Activated T-cell treated with anti-CD3 and anti-CD28 coated beads, Interleukin-2, amount 50 U/mL, for 72 hours (primary cell): ENCODE measurements around the gene AP2A1. TPM values are rescaled to one million over a fixed set of nuclear protein-coding genes. Genes with fewer than 3 reads are reported as not detected.

Experiments used
- ATAC-seq, 2 donors: fragments of 150-1000 bp; cut with Tn5 transposase; replicated peaks in 1 of 2; 2 replicates each; pipeline ENCODE4 v1.10.0; 2021; ENCODE audit warnings: moderate library complexity in 2 of 2, mild to moderate bottlenecking in 1 of 2
- DNase-seq, 2 donors: peaks; one replicate each; pipeline ENCODE4 v3.0.0; 2021 to 2022; ENCODE audit warnings: mixed read lengths in 1 of 2
- H3K27ac Mint-ChIP-seq: one replicate; pipeline ENCODE4 v1.8.0; 2022; ENCODE audit warnings: mild to moderate bottlenecking, moderate library complexity, mixed read lengths
- H3K27me3 Mint-ChIP-seq: one replicate; pipeline ENCODE4 v1.8.0; 2022; ENCODE audit warnings: low read depth, mixed read lengths
- H3K36me3 Mint-ChIP-seq, 2 donors: one replicate each; pipeline ENCODE4 v1.8.0; 2022; ENCODE audit warnings: mixed read lengths in 2 of 2, mild to moderate bottlenecking in 1 of 2; ENCODE audit not compliant: insufficient read depth in 2 of 2
- H3K4me1 Mint-ChIP-seq: one replicate; pipeline ENCODE4 v1.8.0; 2022; ENCODE audit warnings: low read depth, mixed read lengths
- H3K4me3 Mint-ChIP-seq, 2 donors: one replicate each; pipeline ENCODE4 v1.8.0; 2022; ENCODE audit warnings: mild to moderate bottlenecking in 2 of 2, mixed read lengths in 2 of 2, moderate library complexity in 2 of 2
- H3K9me3 Mint-ChIP-seq, 2 donors: one replicate each; pipeline ENCODE4 v1.8.0; 2022; ENCODE audit warnings: mixed read lengths in 2 of 2
- total RNA-seq, 2 donors: library from RNA; stranded (reverse); gene quantifications; one replicate each; pipeline ENCODE4 v1.2.3, GENCODE V29; 2022

The AP2A1 gene
- total RNA-seq, 2 donors from 2014 or later, result 74.5 to 75.8 TPM

GRCh38 chr19:49830766-49831165 lies 64.0 kb downstream of the AP2A1 start:
- H3K27me3 Mint-ChIP-seq, result no peaks in the 10 kb centered on the region
- H3K4me3 Mint-ChIP-seq, result no peak overlapping the region
- peaks cover 0 to 2% of the 10 kb centered on the region in 2 donors for H3K36me3 Mint-ChIP-seq
- no peak for DNase-seq
- no peak overlapping the region for H3K27ac Mint-ChIP-seq
- no peak for ATAC-seq
- no peaks in the 10 kb centered on the region for H3K4me1 Mint-ChIP-seq
- no peaks in the 10 kb centered on the region for H3K9me3 Mint-ChIP-seq

- peaks cover 0 to 2% of the 10 kb centered on the region in 2 donors for H3K36me3 Mint-ChIP-seq
These were observed 64.8 kb downstream of the AP2A1 start for GRCh38 chr19:49831592-49831991.

GRCh38 chr19:49832556-49832955 lies 65.8 kb downstream of the AP2A1 start:
- Mint-ChIP-seq H3K9me3 (no peaks in the 10 kb centered on the region), H3K27me3 (no peaks in the 10 kb centered on the region), H3K4me3 (no peak overlapping the region), H3K4me1 (no peaks in the 10 kb centered on the region), H3K36me3 (peaks cover 0 to 2% of the 10 kb centered on the region in 2 donors), H3K27ac (no peak overlapping the region)
- no peak for DNase-seq
- ATAC-seq, result no peak

More at GRCh38 chr19:49831592-49831991, 64.8 kb downstream of the AP2A1 start:
- Mint-ChIP-seq H3K9me3 (no peaks in the 10 kb centered on the region), H3K27ac (no peak overlapping the region), H3K27me3 (no peaks in the 10 kb centered on the region), H3K4me3 (no peak overlapping the region), H3K4me1 (no peaks in the 10 kb centered on the region)
- ATAC-seq (no peak), DNase-seq (no peak)

GRCh38 chr19:49833599-49833998 lies 66.8 kb downstream of the AP2A1 start:
- DNase-seq (no peak), ATAC-seq (no peak)
- no peaks in the 10 kb centered on the region for H3K4me1 Mint-ChIP-seq
- H3K36me3 Mint-ChIP-seq, result peaks cover 0 to 2% of the 10 kb centered on the region in 2 donors
- no peak overlapping the region for H3K27ac Mint-ChIP-seq
- no peaks in the 10 kb centered on the region for H3K27me3 Mint-ChIP-seq
- H3K4me3 Mint-ChIP-seq, result no peak overlapping the region
- H3K9me3 Mint-ChIP-seq, result no peaks in the 10 kb centered on the region

GRCh38 chr19:49835562-49835961 lies 68.8 kb downstream of the AP2A1 start:
- H3K27me3 Mint-ChIP-seq, result no peaks in the 10 kb centered on the region

GRCh38 chr19:49836176-49837008 lies 69.6 kb downstream of the AP2A1 start:
- ATAC-seq (no peak), DNase-seq (no peak)
- Mint-ChIP-seq H3K27me3 (no peaks in the 10 kb centered on the region), H3K4me1 (no peaks in the 10 kb centered on the region), H3K9me3 (no peaks in the 10 kb centered on the region), H3K4me3 (no peak overlapping the region), H3K36me3 (peaks cover 0 to 7% of the 10 kb centered on the region in 2 donors), H3K27ac (no peak overlapping the region)

More at GRCh38 chr19:49835562-49835961, 68.8 kb downstream of the AP2A1 start:
- Mint-ChIP-seq H3K36me3 (peaks cover 0 to 7% of the 10 kb centered on the region in 2 donors), H3K4me3 (no peak overlapping the region), H3K27ac (no peak overlapping the region), H3K4me1 (no peaks in the 10 kb centered on the region), H3K9me3 (no peaks in the 10 kb centered on the region)
- ATAC-seq (no peak), DNase-seq (no peak)

- no peaks in the 10 kb centered on the region for H3K4me1 Mint-ChIP-seq
- no peaks in the 10 kb centered on the region for H3K9me3 Mint-ChIP-seq
- no peak for DNase-seq
- H3K27ac Mint-ChIP-seq, result no peak overlapping the region
- H3K4me3 Mint-ChIP-seq, result no peak overlapping the region
- no peaks in the 10 kb centered on the region for H3K27me3 Mint-ChIP-seq
- ATAC-seq, result no peak
- H3K36me3 Mint-ChIP-seq, result peaks cover 0 to 7% of the 10 kb centered on the region in 2 donors
These were observed 70.2 kb downstream of the AP2A1 start for GRCh38 chr19:49837009-49837310.

GRCh38 chr19:49837425-49837824 lies 70.6 kb downstream of the AP2A1 start:
- no peak for DNase-seq
- H3K9me3 Mint-ChIP-seq, result no peaks in the 10 kb centered on the region
- H3K4me1 Mint-ChIP-seq, result no peaks in the 10 kb centered on the region
- ATAC-seq, result no peak
- peaks cover 0 to 7% of the 10 kb centered on the region in 2 donors for H3K36me3 Mint-ChIP-seq
- H3K27ac Mint-ChIP-seq, result no peak overlapping the region
- no peaks in the 10 kb centered on the region for H3K27me3 Mint-ChIP-seq
- H3K4me3 Mint-ChIP-seq, result no peak overlapping the region

GRCh38 chr19:49838885-49839588 lies 72.2 kb downstream of the AP2A1 start:
- H3K36me3 Mint-ChIP-seq, result peaks cover 0 to 5% of the 10 kb centered on the region in 2 donors
- ATAC-seq (no peak), DNase-seq (no peak)
- H3K4me1 Mint-ChIP-seq, result no peaks in the 10 kb centered on the region
- H3K27me3 Mint-ChIP-seq, result no peaks in the 10 kb centered on the region
- no peaks in the 10 kb centered on the region for H3K9me3 Mint-ChIP-seq
- no peak overlapping the region for H3K4me3 Mint-ChIP-seq
- no peak overlapping the region for H3K27ac Mint-ChIP-seq

- H3K9me3 Mint-ChIP-seq, result no peaks in the 10 kb centered on the region
- DNase-seq, result no peak
- no peak overlapping the region for H3K4me3 Mint-ChIP-seq
- no peak for ATAC-seq
- no peaks in the 10 kb centered on the region for H3K4me1 Mint-ChIP-seq
- H3K27me3 Mint-ChIP-seq, result no peaks in the 10 kb centered on the region
- no peak overlapping the region for H3K27ac Mint-ChIP-seq
- H3K36me3 Mint-ChIP-seq, result peaks cover 0 to 5% of the 10 kb centered on the region in 2 donors
These were observed 72.9 kb downstream of the AP2A1 start for GRCh38 chr19:49839713-49840112.

- Mint-ChIP-seq H3K4me3 (no peak overlapping the region), H3K36me3 (peaks cover 0 to 5% of the 10 kb centered on the region in 2 donors), H3K4me1 (no peaks in the 10 kb centered on the region), H3K27ac (no peak overlapping the region), H3K9me3 (no peaks in the 10 kb centered on the region), H3K27me3 (no peaks in the 10 kb centered on the region)
- no peak for DNase-seq
- no peak for ATAC-seq
These were observed 73.5 kb downstream of the AP2A1 start for GRCh38 chr19:49840321-49840720.

GRCh38 chr19:49840736-49841249 lies 74.0 kb downstream of the AP2A1 start:
- H3K27me3 Mint-ChIP-seq, result no peaks in the 10 kb centered on the region
- DNase-seq (no peak), ATAC-seq (no peak)
- no peaks in the 10 kb centered on the region for H3K4me1 Mint-ChIP-seq
- no peaks in the 10 kb centered on the region for H3K9me3 Mint-ChIP-seq
- H3K36me3 Mint-ChIP-seq, result peaks cover 0 to 5% of the 10 kb centered on the region in 2 donors
- no peak overlapping the region for H3K27ac Mint-ChIP-seq
- H3K4me3 Mint-ChIP-seq, result no peak overlapping the region

- Mint-ChIP-seq H3K4me3 (no peak overlapping the region), H3K36me3 (peaks cover under 1 to 5% of the 10 kb centered on the region in 2 donors), H3K9me3 (no peaks in the 10 kb centered on the region), H3K27ac (no peak overlapping the region), H3K27me3 (no peaks in the 10 kb centered on the region), H3K4me1 (peaks cover 5% of the 10 kb centered on the region)
- no peak for DNase-seq
- ATAC-seq, result no peak
These were observed 76.5 kb downstream of the AP2A1 start for GRCh38 chr19:49843265-49843664.
